Ectodermal cell (in vitro differentiated cells): ENCODE data around the gene ZC3H13.

Experiments used
- H3K27ac ChIP-seq: 2 replicates; pipeline ENCODE4 v1.7.0; 2013; ENCODE audit warnings: mild to moderate bottlenecking, low read depth, low read length; ENCODE audit not compliant: insufficient read depth, poor library complexity, severe bottlenecking
- H3K27me3 ChIP-seq: 2 replicates; pipeline ENCODE4 v1.7.0; 2013; ENCODE audit warnings: mild to moderate bottlenecking, low read length; ENCODE audit not compliant: insufficient read depth, control insufficient read depth, poor library complexity, severe bottlenecking
- H3K36me3 ChIP-seq: one replicate; pipeline ENCODE4 v1.7.0; 2013; ENCODE audit warnings: low read length; ENCODE audit not compliant: control insufficient read depth, insufficient read depth
- H3K4me1 ChIP-seq: one replicate; pipeline ENCODE4 v1.7.0; 2013; ENCODE audit warnings: low read length; ENCODE audit not compliant: control insufficient read depth, insufficient read depth
- H3K4me3 ChIP-seq: 2 replicates; pipeline ENCODE4 v1.7.0; 2013; ENCODE audit warnings: low read depth, low read length, control low read depth; ENCODE audit not compliant: insufficient read depth
- H3K9me3 ChIP-seq: 2 replicates; pipeline ENCODE4 v1.7.0; 2013; ENCODE audit warnings: mild to moderate bottlenecking, low read length, moderate library complexity; ENCODE audit not compliant: control insufficient read depth
- WGBS, 2 experiments: methylation state at CpG; one replicate each; pipeline ENCODE4 v1.1.7; 2013; ENCODE audit warnings: missing lambda C conversion rate in 2 of 2; 5-methylcytosine and 5-hydroxymethylcytosine counted together

Gene ZC3H13

DNA sequence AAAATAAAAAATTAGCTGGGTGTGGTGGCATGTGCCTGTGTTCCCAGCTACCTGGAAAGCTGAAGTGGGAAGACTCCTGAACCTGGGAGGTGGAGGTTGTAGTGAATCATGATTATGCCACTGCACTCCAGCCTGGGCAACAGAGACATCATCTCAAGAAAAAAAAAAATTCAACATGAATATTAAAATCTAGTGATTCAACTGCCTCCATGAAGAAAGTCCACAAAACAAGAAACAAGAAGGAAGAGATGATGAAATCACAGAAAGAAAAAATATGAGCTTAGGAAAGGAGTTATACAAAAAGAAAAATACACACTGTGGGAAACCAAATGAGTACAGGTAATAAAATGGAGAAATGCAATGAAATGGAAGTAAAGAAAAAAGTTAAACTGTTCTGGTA is 101.4 kb downstream of the ZC3H13 start:
- Histone ChIP-seq H3K27ac (no peak overlapping the region), H3K4me3 (no peak overlapping the region), H3K36me3 (no peaks in the 10 kb centered on the region), H3K4me1 (no peaks in the 10 kb centered on the region), H3K27me3 (no peaks in the 10 kb centered on the region), H3K9me3 (no peaks in the 10 kb centered on the region)

DNA sequence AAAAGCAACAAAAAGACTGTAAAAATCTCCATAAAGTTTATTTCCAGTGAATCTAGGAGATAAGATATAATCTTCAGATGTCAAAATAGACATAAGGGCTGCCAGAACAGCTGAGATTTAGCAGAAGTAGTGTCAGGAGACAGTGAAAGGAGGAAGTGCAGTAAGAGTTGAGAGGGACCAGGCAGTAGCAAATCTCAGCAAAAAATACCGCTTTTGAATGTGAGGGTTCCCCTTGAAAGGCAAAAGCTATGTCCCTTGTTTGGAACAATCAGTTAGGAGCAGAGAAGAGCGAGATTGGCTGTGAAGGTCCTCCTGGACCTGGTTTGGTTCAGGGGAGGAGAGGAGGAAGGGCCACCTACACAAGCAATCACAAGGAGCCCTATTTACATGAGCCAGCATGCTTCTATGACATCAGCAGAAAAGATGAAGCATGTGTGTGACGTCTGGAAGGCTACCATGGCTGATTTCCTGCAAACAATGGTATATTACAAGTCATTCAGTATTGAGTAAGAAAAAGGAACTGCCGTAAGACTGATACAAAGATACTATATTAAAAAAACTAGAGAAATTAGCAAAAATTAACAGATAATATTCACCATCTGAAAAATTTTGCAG is 102.1 kb downstream of the ZC3H13 start:
- no peak overlapping the region for H3K4me3 ChIP-seq
- no peak overlapping the region for H3K27ac ChIP-seq
- WGBS, 2 experiments: 77 to 95% methylated on average over 3 of the region's 4 CpGs
- H3K36me3 ChIP-seq: no peaks in the 10 kb centered on the region
- no peaks in the 10 kb centered on the region for H3K9me3 ChIP-seq
- no peaks in the 10 kb centered on the region for H3K4me1 ChIP-seq
- H3K27me3 ChIP-seq: no peaks in the 10 kb centered on the region

DNA sequence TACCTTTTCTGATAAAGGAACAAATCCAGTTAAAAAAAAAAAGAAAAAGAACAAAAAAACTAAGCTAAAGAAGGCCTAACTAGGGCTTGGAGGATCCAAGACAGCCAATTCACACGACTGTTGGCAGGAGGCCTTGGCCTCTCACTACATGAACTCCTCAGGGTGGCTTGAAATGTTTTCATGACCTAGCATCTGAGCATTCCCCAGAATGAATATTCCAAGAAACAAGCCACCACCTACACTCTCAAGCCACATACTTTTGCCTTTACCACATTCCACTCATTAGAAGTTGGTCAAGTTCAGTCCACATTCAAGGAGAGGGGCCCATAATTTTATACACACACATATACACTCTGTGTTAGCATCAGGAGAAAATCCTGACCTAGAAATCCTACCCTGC is 103.4 kb downstream of the ZC3H13 start:
- H3K27ac ChIP-seq: no peak overlapping the region
- H3K9me3 ChIP-seq: no peaks in the 10 kb centered on the region
- H3K4me1 ChIP-seq: no peaks in the 10 kb centered on the region
- no peaks in the 10 kb centered on the region for H3K36me3 ChIP-seq
- H3K27me3 ChIP-seq: no peaks in the 10 kb centered on the region
- WGBS, 2 experiments: 92 to 93% methylated on average over 1 of the region's 1 CpG
- no peak overlapping the region for H3K4me3 ChIP-seq

DNA sequence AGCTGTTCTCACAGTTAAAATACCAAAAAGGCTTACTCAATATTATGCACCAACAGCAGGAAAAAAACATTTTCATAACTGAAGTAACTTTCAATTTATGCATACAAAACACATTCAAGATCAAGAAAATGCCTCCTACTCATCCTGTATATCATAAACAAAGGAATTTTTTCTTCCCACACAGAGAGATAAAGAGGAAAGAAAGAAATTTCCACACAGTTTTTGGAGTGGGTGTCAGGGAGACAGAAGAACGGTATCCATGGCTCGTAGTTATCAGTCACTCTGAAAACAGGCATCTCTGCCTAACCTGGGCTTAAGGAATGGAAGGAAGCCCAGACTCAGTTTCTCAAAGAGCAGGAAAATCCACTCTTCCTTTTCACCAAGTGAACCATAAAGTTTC is 108.6 kb downstream of the ZC3H13 start:
- Histone ChIP-seq H3K27ac (no peak overlapping the region), H3K36me3 (no peaks in the 10 kb centered on the region), H3K4me1 (no peaks in the 10 kb centered on the region), H3K4me3 (no peak overlapping the region), H3K27me3 (no peaks in the 10 kb centered on the region), H3K9me3 (no peaks in the 10 kb centered on the region)
- 92 to 96% methylated on average over 2 of the region's 2 CpGs for WGBS, 2 experiments

DNA sequence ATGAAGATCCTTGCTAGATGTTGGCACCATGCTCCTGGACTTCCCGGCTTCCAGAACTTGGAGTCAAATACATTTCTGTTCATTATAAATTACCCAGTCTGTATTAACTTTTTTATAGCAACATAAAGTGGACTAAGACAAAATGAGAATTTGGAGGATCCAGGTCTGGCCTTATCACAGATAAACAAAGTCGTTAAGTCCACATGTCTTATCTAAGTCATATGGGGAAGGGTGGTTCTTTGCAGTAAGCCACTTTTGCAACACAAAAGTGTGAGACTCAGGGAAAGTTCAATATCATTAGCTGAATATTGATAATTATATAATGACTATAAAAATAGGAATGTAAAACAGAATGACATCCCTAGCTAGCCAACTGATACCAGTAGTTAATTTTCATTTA is 109.4 kb downstream of the ZC3H13 start:
- H3K27me3 ChIP-seq: no peaks in the 10 kb centered on the region
- no peak overlapping the region for H3K4me3 ChIP-seq
- H3K36me3 ChIP-seq: no peaks in the 10 kb centered on the region
- no peaks in the 10 kb centered on the region for H3K4me1 ChIP-seq
- H3K9me3 ChIP-seq: no peaks in the 10 kb centered on the region
- 89 to 97% methylated on average over 2 of the region's 2 CpGs for WGBS, 2 experiments
- no peak overlapping the region for H3K27ac ChIP-seq

DNA sequence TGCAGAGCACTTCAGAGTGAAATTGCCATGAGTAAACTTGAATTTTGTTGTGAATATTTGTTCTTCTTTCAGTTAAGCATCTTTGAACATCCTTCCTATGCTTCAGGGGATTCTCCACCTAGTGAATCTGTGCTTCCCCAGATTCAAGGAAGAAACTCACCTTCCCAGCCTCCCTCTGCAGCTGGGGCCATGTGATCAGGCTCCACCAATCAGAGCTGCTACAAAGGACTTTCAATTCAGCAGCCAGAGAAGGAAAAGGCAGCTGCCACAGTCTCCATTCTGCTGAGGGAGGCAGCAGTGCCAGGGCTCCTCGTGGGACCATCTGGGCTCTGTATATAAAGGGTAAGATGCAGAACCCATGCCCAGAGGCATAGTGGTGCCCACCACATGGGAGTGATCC is 111.3 kb downstream of the ZC3H13 start:
- 81 to 82% methylated on average over 1 of the region's 1 CpG for WGBS, 2 experiments
- Histone ChIP-seq H3K27ac (no peak overlapping the region), H3K4me3 (no peak overlapping the region), H3K9me3 (no peaks in the 10 kb centered on the region), H3K4me1 (no peaks in the 10 kb centered on the region), H3K36me3 (no peaks in the 10 kb centered on the region), H3K27me3 (no peaks in the 10 kb centered on the region)

DNA sequence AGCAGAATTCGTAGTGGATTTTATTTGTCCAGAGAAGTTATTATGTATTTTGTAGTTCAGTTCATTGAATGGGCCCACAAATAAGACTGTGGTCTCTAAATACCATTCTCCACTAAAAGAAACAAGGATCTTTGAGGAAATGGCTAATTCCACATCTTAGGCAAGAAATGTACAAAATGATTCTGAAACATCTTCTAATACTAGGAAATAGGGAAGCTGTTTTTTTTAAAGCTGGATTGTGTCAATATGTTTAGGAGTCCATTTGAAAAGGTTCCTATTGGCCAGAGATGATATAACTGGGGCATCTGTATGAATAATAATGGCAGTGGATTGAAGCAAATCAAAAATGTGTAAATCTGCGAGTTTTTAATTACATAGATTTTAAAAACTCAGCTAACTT is 112.5 kb downstream of the ZC3H13 start:
- Histone ChIP-seq H3K4me3 (no peak overlapping the region), H3K27ac (no peak overlapping the region), H3K9me3 (no peaks in the 10 kb centered on the region), H3K27me3 (no peaks in the 10 kb centered on the region), H3K36me3 (no peaks in the 10 kb centered on the region), H3K4me1 (no peaks in the 10 kb centered on the region)
- WGBS, 2 experiments: 91% methylated on average over 2 of the region's 2 CpGs; no CpG with 5 or more reads in 1 of the 2 experiments

DNA sequence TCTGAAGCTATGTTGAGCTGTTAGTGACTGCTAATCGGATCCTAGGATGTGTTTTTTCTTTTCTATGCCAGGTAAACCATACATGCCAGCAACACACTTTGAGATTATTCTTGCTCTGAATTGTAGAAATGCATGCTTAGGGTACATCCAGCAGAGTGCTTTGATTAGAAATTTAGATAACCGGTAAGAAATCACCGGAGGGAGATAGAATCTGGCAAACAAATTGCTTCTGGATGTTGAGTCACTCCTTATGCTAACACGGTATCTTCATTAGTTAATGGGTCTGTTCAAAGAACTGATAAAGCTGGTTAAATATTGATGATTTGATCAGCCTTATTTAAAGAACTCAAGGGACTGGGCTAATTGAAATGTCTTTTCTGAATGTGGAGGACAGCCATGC is 115.9 kb downstream of the ZC3H13 start:
- WGBS, 2 experiments: 69 to 73% methylated on average over 4 of the region's 4 CpGs
- Histone ChIP-seq H3K36me3 (no peaks in the 10 kb centered on the region), H3K27ac (no peak overlapping the region), H3K9me3 (no peaks in the 10 kb centered on the region), H3K4me3 (no peak overlapping the region), H3K27me3 (no peaks in the 10 kb centered on the region), H3K4me1 (no peaks in the 10 kb centered on the region)

DNA sequence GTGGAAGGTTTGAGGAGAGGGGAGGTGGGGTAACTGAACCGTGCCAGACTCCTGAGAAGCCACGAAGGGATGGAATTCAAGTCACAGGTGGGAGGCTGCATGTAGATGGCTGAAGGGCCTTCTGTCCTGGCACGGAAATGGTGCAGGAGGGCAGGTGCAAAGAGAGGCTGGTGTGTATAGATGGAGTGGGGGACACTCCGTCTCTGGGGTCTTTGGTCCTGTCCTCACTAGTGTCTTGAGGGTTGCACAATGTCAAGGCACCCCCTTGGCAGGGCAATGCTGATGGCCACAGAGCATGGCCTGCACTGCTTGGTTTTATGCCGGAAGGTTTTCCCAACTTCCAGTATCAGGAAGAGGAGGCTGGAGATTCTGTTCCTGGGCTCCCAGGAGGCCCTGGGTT is 118.3 kb downstream of the ZC3H13 start:
- Histone ChIP-seq H3K4me1 (no peaks in the 10 kb centered on the region), H3K4me3 (no peak overlapping the region), H3K9me3 (no peaks in the 10 kb centered on the region), H3K27me3 (no peaks in the 10 kb centered on the region), H3K36me3 (no peaks in the 10 kb centered on the region), H3K27ac (no peak overlapping the region)
- WGBS, 2 experiments: 93 to 94% methylated on average over 5 of the region's 5 CpGs

DNA sequence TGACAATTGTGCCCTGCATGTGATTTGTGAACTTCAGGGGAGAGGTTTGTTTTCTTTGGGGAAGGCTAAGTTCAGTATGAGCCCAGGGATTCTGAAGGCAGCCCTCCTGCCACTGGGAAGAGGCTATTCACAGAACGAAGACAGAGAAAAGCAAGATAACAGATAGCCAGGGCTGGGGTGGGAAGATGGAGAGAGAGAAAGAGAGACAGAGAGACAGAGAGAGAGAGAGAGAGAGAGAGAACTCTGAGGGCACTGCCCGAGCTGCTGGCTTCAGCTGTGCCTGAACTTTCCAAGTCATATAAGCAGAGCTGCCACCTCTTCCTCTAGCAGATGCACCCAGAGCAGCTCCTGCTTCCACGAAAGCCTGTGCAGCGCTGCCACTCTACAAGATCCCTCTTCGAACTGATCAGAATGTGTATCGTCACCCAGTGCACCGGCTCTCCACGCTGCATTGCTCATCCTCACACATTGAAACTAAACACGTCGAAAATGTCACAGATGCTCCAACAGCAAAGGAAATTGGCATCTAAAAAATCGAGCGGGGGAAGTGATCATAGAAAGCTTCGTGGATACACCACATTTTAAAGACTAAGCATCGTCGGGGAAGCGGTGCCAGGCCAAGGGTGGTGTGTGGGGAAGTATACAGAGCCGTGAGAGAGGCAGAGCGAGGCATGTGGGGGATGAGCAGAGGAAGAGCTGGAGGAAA is 119.2 kb downstream of the ZC3H13 start:
- H3K4me3 ChIP-seq: no peak overlapping the region
- WGBS, 2 experiments: 86 to 87% methylated on average over 18 of the region's 18 CpGs
- no peaks in the 10 kb centered on the region for H3K4me1 ChIP-seq
- H3K27me3 ChIP-seq: no peaks in the 10 kb centered on the region
- no peaks in the 10 kb centered on the region for H3K36me3 ChIP-seq
- H3K27ac ChIP-seq: no peak overlapping the region
- no peaks in the 10 kb centered on the region for H3K9me3 ChIP-seq
